Duodenal mucosa (tissue), 2 donors: ENCODE measurements around the gene FAM181A.

Source experiments
- H3K27ac ChIP-seq: one replicate; pipeline ENCODE4 v1.7.0; 2013; ENCODE audit warnings: low read depth, low read length
- H3K27me3 ChIP-seq, 2 donors: one replicate each; pipeline ENCODE4 v1.7.0; 2013; ENCODE audit warnings: low read length in 2 of 2, control low read depth in 1 of 2; ENCODE audit not compliant: insufficient read depth in 2 of 2, control insufficient read depth in 1 of 2
- H3K36me3 ChIP-seq, 2 donors: one replicate each; pipeline ENCODE4 v1.7.0; 2013; ENCODE audit warnings: low read length in 2 of 2, control low read depth in 1 of 2; ENCODE audit not compliant: insufficient read depth in 2 of 2, control insufficient read depth in 1 of 2
- H3K4me1 ChIP-seq, 2 donors: one replicate each; pipeline ENCODE4 v1.7.0; 2013; ENCODE audit warnings: low read length in 2 of 2, control low read depth in 1 of 2; ENCODE audit not compliant: insufficient read depth in 2 of 2, control insufficient read depth in 1 of 2
- H3K4me3 ChIP-seq, 2 donors: one replicate each; pipeline ENCODE4 v1.7.0; 2013; ENCODE audit warnings: low read length in 2 of 2, low read depth in 1 of 2
- H3K9ac ChIP-seq, 2 donors: one replicate each; pipeline ENCODE4 v1.7.0; 2013; ENCODE audit warnings: low read length in 2 of 2, low read depth in 1 of 2
- H3K9me3 ChIP-seq, 2 donors: one replicate each; pipeline ENCODE4 v1.7.0; 2013; ENCODE audit warnings: low read length in 2 of 2, control low read depth in 1 of 2; ENCODE audit not compliant: control insufficient read depth in 1 of 2

FAM181A gene

DNA sequence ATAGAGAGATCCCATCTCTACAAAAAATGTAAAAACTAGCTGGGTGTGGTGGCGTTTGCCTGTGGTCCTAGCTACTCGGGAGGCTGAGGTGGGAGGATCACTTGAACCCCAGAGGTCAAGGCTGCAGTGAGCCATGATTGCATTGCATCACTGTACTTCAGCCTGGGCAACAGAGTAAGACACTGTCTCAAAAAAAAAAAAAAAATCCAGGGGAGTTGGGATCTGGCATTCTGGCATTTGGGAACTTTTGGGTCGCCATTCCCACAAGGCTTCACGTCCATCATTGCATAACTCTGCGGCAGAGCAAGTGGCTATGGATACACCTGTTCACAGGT lies 34.7 kb upstream of the FAM181A start:
- no peak overlapping the region for H3K9ac ChIP-seq
- H3K27me3 ChIP-seq: peaks cover 2 to 10% of the 10 kb centered on the region in 2 donors

DNA sequence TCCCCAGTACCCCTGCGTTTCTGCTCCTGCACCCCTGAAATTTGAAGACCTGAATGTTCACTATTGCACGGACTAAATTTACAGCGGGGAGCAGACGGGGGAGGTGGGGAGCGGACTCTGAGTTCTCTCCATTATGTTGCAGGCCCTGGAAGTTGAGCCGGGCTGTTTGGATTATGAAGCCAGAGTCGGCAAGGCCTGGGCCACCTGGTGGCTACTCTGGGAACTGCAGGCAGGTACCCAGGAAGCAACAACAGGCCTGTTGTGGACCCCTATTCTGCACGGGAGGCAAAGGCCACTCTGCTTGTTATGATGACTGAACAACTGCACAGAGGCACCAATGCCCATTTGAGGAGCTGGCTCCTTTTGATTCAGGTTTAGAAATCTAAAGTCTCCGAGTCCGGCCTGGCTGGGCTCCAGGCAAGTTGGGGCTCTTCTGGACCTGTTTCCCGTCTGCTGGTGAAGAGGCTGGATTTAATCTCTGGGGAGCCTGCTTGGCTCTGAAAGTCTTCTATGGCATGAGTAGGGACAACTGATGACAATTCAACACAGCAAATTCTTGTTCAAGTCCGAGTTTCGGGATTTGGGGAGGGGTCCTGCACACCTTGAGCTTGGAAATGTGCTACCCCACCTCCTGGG lies 34.1 kb upstream of the FAM181A start:
- Histone ChIP-seq H3K9ac (no peak overlapping the region), H3K4me3 (no peak overlapping the region), H3K27me3 (peaks cover 0 to 10% of the 10 kb centered on the region in 2 donors), H3K27ac (no peak overlapping the region), H3K9me3 (no peaks in the 10 kb centered on the region), H3K36me3 (no peaks in the 10 kb centered on the region), H3K4me1 (no peaks in the 10 kb centered on the region)

More for the DNA sequence above, 34.7 kb upstream of the FAM181A start:
- Histone ChIP-seq H3K27ac (no peak overlapping the region), H3K4me1 (no peaks in the 10 kb centered on the region), H3K4me3 (no peak overlapping the region), H3K36me3 (no peaks in the 10 kb centered on the region), H3K9me3 (no peaks in the 10 kb centered on the region)

DNA sequence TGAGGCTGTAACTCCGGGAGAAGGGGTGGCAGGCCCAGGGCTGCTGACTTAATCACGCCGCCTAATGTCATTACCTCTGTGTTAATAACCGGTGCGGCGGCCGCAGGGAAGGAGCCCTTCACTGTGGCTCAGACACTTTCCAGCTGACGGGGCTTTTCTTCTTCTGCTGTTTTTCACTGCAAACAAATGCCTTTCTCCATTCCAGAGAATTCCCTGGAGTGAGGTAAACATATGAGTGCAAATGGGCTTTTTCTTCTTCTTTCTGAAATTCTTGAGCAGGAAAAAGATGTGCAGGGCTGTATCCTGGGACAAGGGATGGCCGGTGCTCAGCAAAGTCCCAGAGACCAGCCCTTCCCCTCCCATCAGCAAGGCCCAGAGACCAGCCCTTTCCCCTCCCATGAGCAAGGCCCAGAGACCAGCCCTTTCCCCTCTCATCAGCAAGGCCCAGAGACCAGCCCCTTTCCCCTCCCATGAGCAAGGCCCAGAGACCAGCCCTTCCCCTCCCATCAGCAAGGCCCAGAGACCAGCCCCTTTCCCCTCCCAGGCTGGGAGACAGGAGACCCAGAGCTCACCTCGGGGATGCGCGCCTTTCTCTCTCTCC lies 33.4 kb upstream of the FAM181A start:
- Histone ChIP-seq H3K4me3 (no peak overlapping the region), H3K9me3 (no peaks in the 10 kb centered on the region), H3K36me3 (no peaks in the 10 kb centered on the region), H3K4me1 (no peaks in the 10 kb centered on the region), H3K27ac (no peak overlapping the region), H3K27me3 (peaks cover 0 to 4% of the 10 kb centered on the region in 2 donors), H3K9ac (no peak overlapping the region)

DNA sequence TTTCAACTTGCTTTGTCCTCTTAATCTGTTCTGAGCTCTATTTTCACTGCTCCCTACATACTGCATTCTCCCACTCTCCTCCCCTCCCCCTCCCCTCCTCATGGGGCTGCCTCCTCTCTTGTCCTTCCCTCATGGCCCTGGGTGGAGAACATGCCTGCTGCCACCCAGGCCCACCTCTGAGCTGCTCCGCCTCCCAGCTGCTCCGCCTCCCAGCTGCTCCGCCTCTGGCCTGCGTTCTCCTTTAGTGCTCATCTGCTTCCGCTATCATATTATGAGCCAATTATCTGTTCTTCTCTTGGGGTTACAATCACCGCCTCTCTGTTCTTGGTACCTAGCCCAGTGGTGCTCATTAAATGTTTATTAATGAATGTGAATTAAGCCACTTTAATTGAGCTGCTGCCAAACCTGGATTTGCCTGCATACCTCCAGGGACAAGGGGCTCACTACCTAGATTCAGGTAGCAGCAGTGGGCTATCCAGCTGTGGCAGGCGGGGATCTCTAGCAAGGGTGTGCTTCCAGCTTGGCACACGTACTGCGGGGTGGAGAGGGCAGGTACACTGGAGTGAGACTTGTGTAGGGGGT lies 32.0 kb upstream of the FAM181A start:
- Histone ChIP-seq H3K4me3 (no peak overlapping the region), H3K9me3 (no peaks in the 10 kb centered on the region), H3K27me3 (no peaks in the 10 kb centered on the region), H3K36me3 (no peaks in the 10 kb centered on the region), H3K27ac (no peak overlapping the region), H3K9ac (no peak overlapping the region), H3K4me1 (no peaks in the 10 kb centered on the region)

DNA sequence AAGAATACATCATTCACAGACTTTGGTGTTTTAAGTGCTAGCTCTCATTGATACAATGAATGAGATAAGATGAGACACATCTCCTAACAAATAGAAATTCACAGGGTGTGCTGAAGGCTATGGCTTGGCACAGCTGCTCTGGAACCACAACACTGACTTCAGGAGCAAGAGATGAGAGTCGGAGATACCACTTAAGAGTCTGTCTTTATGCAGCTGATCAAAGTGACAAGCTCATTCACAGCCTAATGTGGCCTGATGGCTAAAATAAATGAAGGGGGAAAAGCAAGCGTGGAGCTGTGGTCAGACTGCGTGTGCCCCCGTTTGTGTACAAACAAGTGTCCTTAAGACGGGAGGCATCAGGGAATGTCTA lies 29.7 kb upstream of the FAM181A start:
- peaks cover 0 to 3% of the 10 kb centered on the region in 2 donors for H3K27me3 ChIP-seq
- no peak overlapping the region for H3K27ac ChIP-seq
- H3K9ac ChIP-seq: no peak overlapping the region
- no peaks in the 10 kb centered on the region for H3K4me1 ChIP-seq
- H3K36me3 ChIP-seq: no peaks in the 10 kb centered on the region
- no peaks in the 10 kb centered on the region for H3K9me3 ChIP-seq
- H3K4me3 ChIP-seq: no peak overlapping the region

DNA sequence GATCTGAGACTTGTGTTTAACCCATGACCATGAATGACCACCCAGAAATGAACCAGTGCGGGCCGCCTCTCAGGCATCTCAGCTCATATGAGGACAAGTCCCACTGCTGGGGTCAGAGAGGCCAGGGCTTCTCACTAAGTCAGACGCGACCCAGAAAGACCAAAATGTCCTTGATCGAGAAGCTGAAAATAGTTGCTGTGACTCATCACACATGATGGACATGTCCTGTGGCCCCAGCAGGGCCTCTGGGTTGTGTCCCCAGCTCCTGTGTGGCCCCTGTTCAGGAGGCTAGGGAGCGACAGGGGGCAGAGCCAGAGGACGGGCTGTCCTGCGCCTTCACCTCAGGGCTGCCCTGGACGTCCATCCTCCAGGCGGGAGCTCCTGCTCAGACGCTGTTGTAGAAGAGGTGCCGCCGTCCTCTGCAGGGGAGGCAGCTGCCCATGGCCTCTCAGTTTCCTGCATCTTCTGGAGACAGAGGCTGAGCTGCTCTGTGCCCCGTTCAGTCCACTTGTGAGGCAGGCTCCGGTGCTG lies 29.0 kb upstream of the FAM181A start:
- H3K9me3 ChIP-seq: no peaks in the 10 kb centered on the region
- H3K4me1 ChIP-seq: no peaks in the 10 kb centered on the region
- H3K9ac ChIP-seq: no peak overlapping the region
- H3K27me3 ChIP-seq: peaks cover 0 to 9% of the 10 kb centered on the region in 2 donors
- no peak overlapping the region for H3K27ac ChIP-seq
- no peaks in the 10 kb centered on the region for H3K36me3 ChIP-seq
- no peak overlapping the region for H3K4me3 ChIP-seq

DNA sequence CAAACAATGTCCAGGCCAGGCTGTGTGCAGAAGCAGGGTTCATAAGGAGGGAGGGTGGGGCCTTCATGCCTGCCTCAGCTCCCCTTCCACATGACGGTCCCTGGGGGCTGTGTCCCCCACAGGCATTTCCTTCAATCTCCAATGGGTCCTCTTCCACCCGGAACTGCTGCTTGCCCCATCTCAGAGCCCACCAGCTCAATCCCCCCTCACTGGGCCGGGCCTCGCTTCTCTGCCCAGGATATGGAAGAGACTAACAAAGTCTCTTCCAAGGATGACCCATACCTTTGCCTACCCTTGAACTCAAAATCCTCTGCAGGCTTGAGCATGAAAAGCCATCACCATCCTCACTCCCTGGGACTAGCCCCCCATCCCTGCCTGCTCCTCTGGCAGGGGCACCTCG lies 28.4 kb upstream of the FAM181A start:
- Histone ChIP-seq H3K9me3 (no peaks in the 10 kb centered on the region), H3K27me3 (peaks cover 0 to 9% of the 10 kb centered on the region in 2 donors), H3K36me3 (no peaks in the 10 kb centered on the region), H3K4me1 (no peaks in the 10 kb centered on the region), H3K4me3 (no peak overlapping the region), H3K27ac (no peak overlapping the region), H3K9ac (no peak overlapping the region)

DNA sequence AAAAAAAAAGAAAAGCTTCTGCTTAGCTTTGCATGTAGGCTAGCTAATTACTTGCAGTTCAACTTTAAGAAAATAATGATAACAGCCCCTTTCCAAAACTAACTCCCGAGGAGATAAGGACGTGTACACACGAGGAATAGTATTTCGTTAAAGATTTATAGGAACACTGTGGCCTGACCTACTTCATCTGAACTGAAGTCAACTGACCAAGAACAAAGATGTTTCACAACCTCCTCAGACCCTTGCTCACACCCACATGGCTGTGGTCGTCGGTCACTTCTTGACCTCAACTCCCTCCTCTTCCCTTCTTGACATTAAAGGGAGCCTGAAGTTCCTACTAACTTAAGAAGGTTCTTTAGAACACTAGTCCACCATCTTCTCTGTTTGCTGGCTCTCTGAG lies 25.3 kb upstream of the FAM181A start:
- Histone ChIP-seq H3K9ac (no peak overlapping the region), H3K9me3 (no peaks in the 10 kb centered on the region), H3K27me3 (peaks cover 0 to 9% of the 10 kb centered on the region in 2 donors), H3K27ac (no peak overlapping the region), H3K4me3 (no peak overlapping the region), H3K4me1 (no peaks in the 10 kb centered on the region), H3K36me3 (no peaks in the 10 kb centered on the region)

DNA sequence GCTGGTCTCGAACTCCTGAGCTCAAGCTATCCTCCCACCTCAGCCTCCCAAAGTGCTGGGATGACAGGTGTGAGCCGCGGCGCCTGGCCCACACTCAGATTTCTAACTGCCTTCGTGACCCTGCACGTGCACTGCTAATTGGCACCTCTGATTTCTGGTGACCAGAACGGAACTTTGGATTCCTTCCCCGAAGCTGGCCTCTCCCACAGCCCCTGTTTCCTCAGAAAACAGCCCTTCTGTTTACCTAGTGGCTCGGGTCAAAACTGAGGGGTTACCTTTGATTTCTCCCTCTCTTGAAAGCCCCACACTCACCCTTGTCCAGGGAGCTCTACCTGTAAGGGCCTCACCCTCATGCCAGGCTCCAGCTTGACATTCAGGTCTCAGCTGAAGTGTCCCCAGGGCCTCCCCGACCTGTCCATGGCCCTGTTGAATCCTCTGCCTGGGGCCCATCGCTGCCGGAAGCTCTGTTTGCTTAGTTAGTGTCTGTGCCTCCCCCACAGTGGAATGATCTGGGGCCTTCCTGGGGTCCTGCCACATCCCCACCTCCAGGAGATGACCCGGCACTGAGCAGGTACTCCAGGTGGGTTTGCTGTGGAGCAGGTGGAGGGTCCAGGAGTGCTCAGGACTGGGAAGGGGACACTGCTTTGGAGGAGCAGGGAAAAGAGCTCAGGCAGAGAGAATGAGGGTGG lies 24.4 kb upstream of the FAM181A start:
- no peak overlapping the region for H3K4me3 ChIP-seq
- H3K4me1 ChIP-seq: no peaks in the 10 kb centered on the region
- no peaks in the 10 kb centered on the region for H3K9me3 ChIP-seq
- H3K27me3 ChIP-seq: peaks cover 0 to 9% of the 10 kb centered on the region in 2 donors
- no peak overlapping the region for H3K9ac ChIP-seq
- H3K36me3 ChIP-seq: no peaks in the 10 kb centered on the region
- no peak overlapping the region for H3K27ac ChIP-seq
